Esophagus muscularis mucosa (tissue), 3 donors: ENCODE measurements around the gene TMEM229B.

Experiments used
- CTCF ChIP-seq, 3 experiments: fragments of 200-600 bp in 2 of 3; fragments of 450-650 bp in 1 of 3; sonication (generic) in 2 of 3; IDR thresholded peaks; one replicate each; pipeline ENCODE4 v1.5.1; 2017 to 2019; ENCODE audit warnings: antibody characterized with exemption in 3 of 3, mild to moderate bottlenecking in 2 of 3, moderate library complexity in 1 of 3
- POLR2A ChIP-seq: fragments of 450-650 bp; IDR thresholded peaks from one replicate; pipeline ENCODE4 v1.6.1; 2017; ENCODE audit warnings: antibody characterized with exemption, moderate library complexity, mild to moderate bottlenecking, low read depth
- POLR2AphosphoS5 ChIP-seq, 2 donors: sonication (generic); formaldehyde crosslinking; IDR thresholded peaks; one replicate each; pipeline ENCODE4 v1.6.1; 2017; ENCODE audit warnings: antibody characterized with exemption in 2 of 2

GRCh38 chr14:67482231-67483164 is 6.0 kb downstream of the TMEM229B start:
- no peak for TF ChIP-seq CTCF (IDR thresholded peaks at IDR 0.05)
- no peak for TF ChIP-seq POLR2A
- no peak for TF ChIP-seq POLR2AphosphoS5 (IDR thresholded peaks at IDR 0.05)
